PC-3 (cell line): ENCODE results near the gene NDUFB10. TPM values are rescaled to one million over a fixed set of nuclear protein-coding genes. Genes with fewer than 3 reads are reported as not detected.

ENCODE experiments used
- ATAC-seq: fragments of 200-7000 bp; cut with Tn5 transposase; 2 replicates; pipeline ENCODE4 v1.9.1; 2020; ENCODE audit warnings: mild to moderate bottlenecking, moderate library complexity
- BruUV-seq: library from RNA; stranded (reverse); fragments of 400-500 nt; replicated peaks from 2 replicates; lab custom pipeline; 2021; lab: Mats Ljungman, UMichigan
- CTCF ChIA-PET: fragments of 300-600 bp; sonication (Branson Sonifier 250); formaldehyde crosslinking; loops from one replicate; lab custom pipeline; 2022; ENCODE audit warnings: antibody characterized with exemption; lab: Charles Lee
- POLR2A ChIA-PET: fragments of 300-600 bp; sonication (Branson Sonifier 250); formaldehyde crosslinking; loops from one replicate; lab custom pipeline; 2022; ENCODE audit warnings: antibody characterized with exemption; ENCODE audit not compliant: unreplicated experiment; lab: Charles Lee
- DNase-seq: peaks from one replicate; pipeline ENCODE4 v3.0.0-alpha.2; 2015
- H2AFZ ChIP-seq: fragments of 300-600 bp; sonication (generic); 2 replicates; pipeline ENCODE4 v1.6.0; 2016; ENCODE audit warnings: antibody characterized with exemption, low read length
- H3F3A ChIP-seq: fragments of 300-600 bp; sonication (generic); one replicate; pipeline ENCODE4 v1.6.0; 2017; ENCODE audit warnings: antibody characterized with exemption, low read length, control low read depth, mild to moderate bottlenecking; ENCODE audit not compliant: unreplicated experiment
- H3K27ac ChIP-seq: fragments of 300-600 bp; sonication (generic); 2 replicates; pipeline ENCODE4 v1.5.1; 2016; ENCODE audit warnings: mild to moderate bottlenecking, low read length
- H3K27me3 ChIP-seq: fragments of 300-600 bp; sonication (generic); 2 replicates; pipeline ENCODE4 v1.6.1; 2016; ENCODE audit warnings: low read length, mixed read lengths
- H3K36me3 ChIP-seq: fragments of 300-600 bp; sonication (generic); 2 replicates; pipeline ENCODE4 v1.6.1; 2016; ENCODE audit warnings: low read depth, mixed run types, low read length, mixed read lengths
- H3K4me1 ChIP-seq: fragments of 300-600 bp; sonication (generic); 2 replicates; pipeline ENCODE4 v1.5.1; 2016; ENCODE audit warnings: low read length; ENCODE audit not compliant: insufficient read depth
- H3K4me2 ChIP-seq: fragments of 300-600 bp; sonication (generic); 2 replicates; pipeline ENCODE4 v1.6.0; 2016; ENCODE audit warnings: low read length
- H3K4me3 ChIP-seq: fragments of 300-600 bp; sonication (generic); 2 replicates; pipeline ENCODE4 v1.5.1; 2016; ENCODE audit warnings: mild to moderate bottlenecking, low read length, mixed read lengths
- H3K79me2 ChIP-seq: fragments of 300-600 bp; sonication (generic); 2 replicates; pipeline ENCODE4 v1.6.1; 2017; ENCODE audit warnings: low read length, mixed read lengths
- H3K9ac ChIP-seq: fragments of 300-600 bp; sonication (generic); 2 replicates; pipeline ENCODE4 v1.6.0; 2016; ENCODE audit warnings: mild to moderate bottlenecking, low read length
- H3K9me2 ChIP-seq: fragments of 300-600 bp; sonication (generic); replicated peaks from 2 replicates; pipeline ENCODE4 v1.6.1; 2016; ENCODE audit warnings: mixed run types, low read length, mixed read lengths
- H3K9me3 ChIP-seq: fragments of 300-600 bp; sonication (generic); 2 replicates; pipeline ENCODE4 v1.6.1; 2016; ENCODE audit warnings: low read length, mixed read lengths
- H4K20me1 ChIP-seq: fragments of 300-600 bp; sonication (generic); 2 replicates; pipeline ENCODE4 v1.6.1; 2016; ENCODE audit warnings: low read length, mixed read lengths
- CTCF ChIP-seq: fragments of 300-600 bp; sonication (generic); conservative IDR thresholded peaks from 2 replicates; pipeline ENCODE4 v1.5.1; 2017; ENCODE audit warnings: antibody characterized with exemption, low read depth, mild to moderate bottlenecking, low read length
- EZH2 ChIP-seq: fragments of 300-600 bp; sonication (generic); IDR thresholded peaks from one replicate; pipeline ENCODE4 v1.6.1; 2017; ENCODE audit warnings: antibody characterized with exemption, mild to moderate bottlenecking, low read length; ENCODE audit not compliant: unreplicated experiment
- EZH2phosphoT487 ChIP-seq: fragments of 300-600 bp; sonication (generic); IDR thresholded peaks from 2 replicates; pipeline ENCODE4 v1.6.1; 2018; ENCODE audit warnings: mild to moderate bottlenecking, antibody characterized with exemption, low read length, borderline replicate concordance
- intact Hi-C: fragments of 100-400 bp; cut with micrococcal nuclease; formaldehyde crosslinking; loops from 2 replicates; pipeline ENCODE4 v1.9.0; 2023
- total RNA-seq: library from RNA; depleted of rRNA; stranded (reverse); fragments of >200 nt; gene quantifications from 2 replicates; pipeline ENCODE4 v1.2.3, GENCODE V29; 2014

Gene NDUFB10
- total RNA-seq, 1 experiment from 2014 or later, result 530 TPM

GRCh38 chr16:1980770-1981087, 21.4 kb downstream of the NDUFB10 start:
- Histone ChIP-seq H3K4me1 (peaks cover 44% of the 10 kb centered on the region), H3K27ac (no peak overlapping the region), H4K20me1 (no peaks in the 10 kb centered on the region), H3K9me3 (no peaks in the 10 kb centered on the region), H3K9me2 (no peaks in the 10 kb centered on the region), H3K4me2 (peak overlapping the region; percentile 88; the same call in 1 of the 2 replicates), H3K27me3 (no peaks in the 10 kb centered on the region), H3F3A (peaks cover 3% of the 10 kb centered on the region), H2AFZ (no peak overlapping the region), H3K79me2 (peaks cover 15% of the 10 kb centered on the region), H3K9ac (no peak overlapping the region), H3K4me3 (no peak overlapping the region), H3K36me3 (no peaks in the 10 kb centered on the region)
- DNase-seq, result no peak
- ChIA-PET POLR2A (no interaction called here), CTCF (no interaction called here)
- TF ChIP-seq EZH2phosphoT487 (no peak), EZH2 (no peak), CTCF (no peak)
- no peak for ATAC-seq
- intact Hi-C loops, result no loop called here
- no TSS peak for BruUV-seq

GRCh38 chr16:1981398-1981836, 22.1 kb downstream of the NDUFB10 start, which contains the start of gene NOXO1:
Gene NOXO1, minus strand, starts transcription at chr16:1981469. Its CDS starts 290 bp downstream, at chr16:1981179.
- TF ChIP-seq EZH2, result no peak
- no peak for TF ChIP-seq CTCF
- TF ChIP-seq EZH2phosphoT487, result no peak
- intact Hi-C loops, result no loop called here
- Histone ChIP-seq H3K79me2 (peaks cover 19% of the 10 kb centered on the region), H3K36me3 (no peaks in the 10 kb centered on the region), H3K9me3 (no peaks in the 10 kb centered on the region), H4K20me1 (no peaks in the 10 kb centered on the region), H3K9ac (no peak within 1 kb of the TSS), H3K9me2 (no peaks in the 10 kb centered on the region), H3K4me2 (peak within 1 kb of the TSS; percentile 88), H2AFZ (no peak within 1 kb of the TSS), H3K4me3 (0 out of 2 replicates have a peak within 1 kb of the TSS, but pooled peaks have one; percentile 64), H3K4me1 (peaks cover 47% of the 10 kb centered on the region), H3F3A (peaks cover 3% of the 10 kb centered on the region), H3K27ac (no peak within 1 kb of the TSS), H3K27me3 (no peaks in the 10 kb centered on the region)
- ChIA-PET POLR2A (no interaction called here), CTCF (no interaction called here)
- DNase-seq, result no peak
- BruUV-seq, result no TSS peak
- no peak for ATAC-seq

GRCh38 chr16:1982013-1982433, 22.7 kb downstream of the NDUFB10 start:
- Histone ChIP-seq H3F3A (peaks cover 3% of the 10 kb centered on the region), H3K9me3 (no peaks in the 10 kb centered on the region), H3K4me3 (no peak overlapping the region), H3K4me2 (no peak overlapping the region), H3K27me3 (no peaks in the 10 kb centered on the region), H4K20me1 (no peaks in the 10 kb centered on the region), H2AFZ (no peak overlapping the region), H3K79me2 (peaks cover 19% of the 10 kb centered on the region), H3K9me2 (no peaks in the 10 kb centered on the region), H3K36me3 (no peaks in the 10 kb centered on the region; the same call in 1 of the 2 replicates), H3K27ac (no peak overlapping the region), H3K9ac (no peak overlapping the region), H3K4me1 (peaks cover 47% of the 10 kb centered on the region)
- no TSS peak for BruUV-seq
- ATAC-seq, result peak; percentile 3; the same call in 1 of the 2 replicates
- TF ChIP-seq EZH2phosphoT487 (no peak), CTCF (no peak), EZH2 (no peak)
- intact Hi-C loops, result no loop called here
- DNase-seq, result peak; percentile 56
- POLR2A ChIA-PET, result interaction anchor here (0.6 kb wide), 1 partner anchor 17 kb away, joined by 9 read pairs; the partner anchor contains the start of gene RPS2
- CTCF ChIA-PET, result no interaction called here
